GM12878 (cell line): ENCODE data around the gene DPYSL4.

Source experiments
- PKNOX1 ChIP-seq: fragments of 450-650 bp; IDR thresholded peaks from 2 replicates; pipeline ENCODE4 v1.6.1; 2016; ENCODE audit warnings: mild to moderate bottlenecking
- ZNF24 ChIP-seq: fragments of 450-650 bp; IDR thresholded peaks from 2 replicates; pipeline ENCODE4 v1.6.1; 2017; ENCODE audit warnings: antibody characterized with exemption, mild to moderate bottlenecking
- TF ChIP-seq, protein P1 (sequence below), 3 experiments: IDR thresholded peaks in 2 of 3; conservative IDR thresholded peaks in 1 of 3; 2 replicates each; pipeline ENCODE4 v1.5.1; 2011; ENCODE audit warnings: low read depth in 3 of 3, low read length in 3 of 3, mild to moderate bottlenecking in 3 of 3, control low read depth in 2 of 3, moderate library complexity in 2 of 3, inconsistent platforms in 1 of 3, mixed read lengths in 1 of 3; ENCODE audit not compliant: control insufficient read depth in 2 of 3, insufficient read depth in 1 of 3; ENCODE audit errors: extremely low read depth in 1 of 3
- TF ChIP-seq, protein P2 (sequence below): IDR thresholded peaks from 2 replicates; pipeline ENCODE4 v1.6.1; 2011; ENCODE audit warnings: low read depth, low read length, improper control_type of control experiment, borderline replicate concordance

- TF ChIP-seq, protein P1, sequence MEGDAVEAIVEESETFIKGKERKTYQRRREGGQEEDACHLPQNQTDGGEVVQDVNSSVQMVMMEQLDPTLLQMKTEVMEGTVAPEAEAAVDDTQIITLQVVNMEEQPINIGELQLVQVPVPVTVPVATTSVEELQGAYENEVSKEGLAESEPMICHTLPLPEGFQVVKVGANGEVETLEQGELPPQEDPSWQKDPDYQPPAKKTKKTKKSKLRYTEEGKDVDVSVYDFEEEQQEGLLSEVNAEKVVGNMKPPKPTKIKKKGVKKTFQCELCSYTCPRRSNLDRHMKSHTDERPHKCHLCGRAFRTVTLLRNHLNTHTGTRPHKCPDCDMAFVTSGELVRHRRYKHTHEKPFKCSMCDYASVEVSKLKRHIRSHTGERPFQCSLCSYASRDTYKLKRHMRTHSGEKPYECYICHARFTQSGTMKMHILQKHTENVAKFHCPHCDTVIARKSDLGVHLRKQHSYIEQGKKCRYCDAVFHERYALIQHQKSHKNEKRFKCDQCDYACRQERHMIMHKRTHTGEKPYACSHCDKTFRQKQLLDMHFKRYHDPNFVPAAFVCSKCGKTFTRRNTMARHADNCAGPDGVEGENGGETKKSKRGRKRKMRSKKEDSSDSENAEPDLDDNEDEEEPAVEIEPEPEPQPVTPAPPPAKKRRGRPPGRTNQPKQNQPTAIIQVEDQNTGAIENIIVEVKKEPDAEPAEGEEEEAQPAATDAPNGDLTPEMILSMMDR (IDR thresholded peaks at IDR 0.05 in 2 of 3, conservative IDR thresholded peaks at IDR 0.05 in 1 of 3; ENCODE audit: control insufficient read depth in 2 of 3, extremely low read depth in 1 of 3, insufficient read depth in 1 of 3, low read depth in 3 of 3, low read length in 3 of 3) = no peak
- no peak for TF ChIP-seq PKNOX1
- no peak for TF ChIP-seq ZNF24
- TF ChIP-seq, protein P2, sequence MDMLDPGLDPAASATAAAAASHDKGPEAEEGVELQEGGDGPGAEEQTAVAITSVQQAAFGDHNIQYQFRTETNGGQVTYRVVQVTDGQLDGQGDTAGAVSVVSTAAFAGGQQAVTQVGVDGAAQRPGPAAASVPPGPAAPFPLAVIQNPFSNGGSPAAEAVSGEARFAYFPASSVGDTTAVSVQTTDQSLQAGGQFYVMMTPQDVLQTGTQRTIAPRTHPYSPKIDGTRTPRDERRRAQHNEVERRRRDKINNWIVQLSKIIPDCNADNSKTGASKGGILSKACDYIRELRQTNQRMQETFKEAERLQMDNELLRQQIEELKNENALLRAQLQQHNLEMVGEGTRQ = no peak
These were observed 38.2 kb upstream of the DPYSL4 start for GRCh38 chr10:132148261-132149251.
